22Rv1 (cell line): ENCODE results near the gene GRAP.
"Not testable (repeated sequence)": the region's sequence is repeated elsewhere in the genome, so short reads cannot be mapped to it uniquely, and the experiment has no call there.

ENCODE experiments used
- ZFX ChIP-seq: fragments of 450-650 bp; IDR thresholded peaks from 2 replicates; pipeline ENCODE4 v1.6.1; 2017; ENCODE audit warnings: antibody characterized with exemption, borderline replicate concordance
- TF ChIP-seq, protein P1 (sequence below): fragments of 450-650 bp; IDR thresholded peaks from 2 replicates; pipeline ENCODE4 v1.5.1; 2017; ENCODE audit warnings: mild to moderate bottlenecking

DNA sequence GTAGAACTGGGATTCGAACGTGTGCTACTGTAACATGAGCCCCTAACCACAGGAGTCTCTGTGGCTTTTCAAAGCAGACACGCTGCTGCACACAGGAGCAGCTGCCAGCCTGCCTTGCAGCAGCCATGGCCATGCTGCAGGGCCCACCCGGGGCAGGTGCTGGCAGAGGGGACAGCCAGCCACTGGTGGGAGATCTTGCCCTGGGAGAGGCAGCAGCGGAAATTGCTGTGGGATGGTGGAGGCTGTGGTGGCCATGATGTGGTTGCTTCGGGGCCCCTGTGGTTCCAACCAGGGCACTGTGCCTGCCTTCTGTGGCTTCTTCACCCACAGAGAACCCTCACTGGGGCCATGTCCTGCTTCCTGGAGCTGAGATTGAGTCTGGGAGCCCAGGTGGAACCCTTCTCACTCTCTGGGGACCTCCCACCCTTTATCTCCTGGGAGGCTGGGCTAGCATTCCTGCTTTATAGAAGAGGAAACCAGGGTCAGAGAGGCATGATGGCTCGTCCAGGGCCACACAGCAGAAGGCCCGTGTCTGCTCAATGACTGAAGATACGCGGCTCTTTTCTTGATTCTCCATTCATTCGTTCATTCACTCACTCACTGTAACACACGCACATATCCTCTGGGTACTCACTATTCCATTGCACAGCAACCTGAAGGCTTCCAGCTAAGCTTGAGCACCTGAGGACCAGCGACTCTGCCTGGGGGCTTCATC, 43.5 kb upstream of the GRAP start:
- TF ChIP-seq, protein P1, sequence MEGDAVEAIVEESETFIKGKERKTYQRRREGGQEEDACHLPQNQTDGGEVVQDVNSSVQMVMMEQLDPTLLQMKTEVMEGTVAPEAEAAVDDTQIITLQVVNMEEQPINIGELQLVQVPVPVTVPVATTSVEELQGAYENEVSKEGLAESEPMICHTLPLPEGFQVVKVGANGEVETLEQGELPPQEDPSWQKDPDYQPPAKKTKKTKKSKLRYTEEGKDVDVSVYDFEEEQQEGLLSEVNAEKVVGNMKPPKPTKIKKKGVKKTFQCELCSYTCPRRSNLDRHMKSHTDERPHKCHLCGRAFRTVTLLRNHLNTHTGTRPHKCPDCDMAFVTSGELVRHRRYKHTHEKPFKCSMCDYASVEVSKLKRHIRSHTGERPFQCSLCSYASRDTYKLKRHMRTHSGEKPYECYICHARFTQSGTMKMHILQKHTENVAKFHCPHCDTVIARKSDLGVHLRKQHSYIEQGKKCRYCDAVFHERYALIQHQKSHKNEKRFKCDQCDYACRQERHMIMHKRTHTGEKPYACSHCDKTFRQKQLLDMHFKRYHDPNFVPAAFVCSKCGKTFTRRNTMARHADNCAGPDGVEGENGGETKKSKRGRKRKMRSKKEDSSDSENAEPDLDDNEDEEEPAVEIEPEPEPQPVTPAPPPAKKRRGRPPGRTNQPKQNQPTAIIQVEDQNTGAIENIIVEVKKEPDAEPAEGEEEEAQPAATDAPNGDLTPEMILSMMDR: not testable (repeated sequence)
- TF ChIP-seq ZFX: not testable (repeated sequence)
